Measurements from ENCODE around the gene CFAP210. TPM values are rescaled to one million over a fixed set of nuclear protein-coding genes. Genes with fewer than 3 reads are reported as not detected.

CFAP210 gene
- total RNA-seq, 1 donor from 2014 or later: not detected

GRCh38 chr2:169713331-169713730, 19.1 kb upstream of the CFAP210 start:
- no peak overlapping the region for H3K4me3 ChIP-seq (ENCODE audit: low read depth, low read length)
- no peak for DNase-seq (ENCODE audit: low read depth)
- TF ChIP-seq CTCF (conservative IDR thresholded peaks at IDR 0.05; ENCODE audit: low read depth, low read length): no peak

- no peak for TF ChIP-seq CTCF (conservative IDR thresholded peaks at IDR 0.05; ENCODE audit: low read depth, low read length)
- no peak for DNase-seq (ENCODE audit: low read depth)
- no peak overlapping the region for H3K4me3 ChIP-seq (ENCODE audit: low read depth, low read length)
Measured at GRCh38 chr2:169712791-169713227, 18.6 kb upstream of the CFAP210 start.

- no peak for DNase-seq (ENCODE audit: low read depth)
- no peak overlapping the region for H3K4me3 ChIP-seq (ENCODE audit: low read depth, low read length)
- TF ChIP-seq CTCF (conservative IDR thresholded peaks at IDR 0.05; ENCODE audit: low read depth, low read length): no peak
Measured at GRCh38 chr2:169711751-169712509, 17.7 kb upstream of the CFAP210 start.

- no peak overlapping the region for H3K4me3 ChIP-seq (ENCODE audit: low read depth, low read length)
- TF ChIP-seq CTCF (conservative IDR thresholded peaks at IDR 0.05; ENCODE audit: low read depth, low read length): no peak
- no peak for DNase-seq (ENCODE audit: low read depth)
Measured at GRCh38 chr2:169709981-169710380, 15.8 kb upstream of the CFAP210 start.

GRCh38 chr2:169709331-169709730, 15.1 kb upstream of the CFAP210 start:
- no peak for DNase-seq (ENCODE audit: low read depth)
- H3K4me3 ChIP-seq (ENCODE audit: low read depth, low read length): no peak overlapping the region
- TF ChIP-seq CTCF (conservative IDR thresholded peaks at IDR 0.05; ENCODE audit: low read depth, low read length): no peak

- no peak overlapping the region for H3K4me3 ChIP-seq (ENCODE audit: low read depth, low read length)
- DNase-seq (ENCODE audit: low read depth): no peak
- no peak for TF ChIP-seq CTCF (conservative IDR thresholded peaks at IDR 0.05; ENCODE audit: low read depth, low read length)
Measured at GRCh38 chr2:169707626-169708025, 13.4 kb upstream of the CFAP210 start.

GRCh38 chr2:169705927-169706326, 11.7 kb upstream of the CFAP210 start:
- no peak overlapping the region for H3K4me3 ChIP-seq (ENCODE audit: low read depth, low read length)
- DNase-seq (ENCODE audit: low read depth): peak; percentile 68
- TF ChIP-seq CTCF (conservative IDR thresholded peaks at IDR 0.05; ENCODE audit: low read depth, low read length): no peak

Measured in epithelial cell of proximal tubule (primary cell).